Eye (tissue), 1 donor: ENCODE measurements around the gene ANGPTL4.

Source experiments
- DNase-seq: peaks from one replicate; pipeline ENCODE4 v3.0.0-alpha.2; 2015

Gene ANGPTL4

GRCh38 chr19:8421484-8422461, 57.8 kb downstream of the ANGPTL4 start:
- DNase-seq, result no peak

GRCh38 chr19:8423817-8424223, 59.9 kb downstream of the ANGPTL4 start:
- peak; percentile 32 for DNase-seq
